MM.1S (cell line): ENCODE results near the gene EMP3.
"Not testable (repeated sequence)": the region's sequence is repeated elsewhere in the genome, so short reads cannot be mapped to it uniquely, and the experiment has no call there.

ENCODE experiments used
- DNase-seq: peaks from one replicate; pipeline ENCODE4 v3.0.0-alpha.2; 2015
- H2AFZ ChIP-seq: fragments of 300-600 bp; sonication (generic); 2 replicates; pipeline ENCODE4 v1.6.0; 2016; ENCODE audit warnings: antibody characterized with exemption, low read length
- H3F3A ChIP-seq: fragments of 300-600 bp; sonication (generic); 2 replicates; pipeline ENCODE4 v1.6.1; 2016; ENCODE audit warnings: mild to moderate bottlenecking, antibody characterized with exemption, low read length, moderate library complexity, mixed read lengths; ENCODE audit not compliant: insufficient read depth
- H3K27ac ChIP-seq: fragments of 300-600 bp; sonication (generic); 2 replicates; pipeline ENCODE4 v1.5.1; 2016; ENCODE audit warnings: mild to moderate bottlenecking, low read length
- H3K27me3 ChIP-seq: fragments of 300-600 bp; sonication (generic); replicated peaks from 2 replicates; pipeline ENCODE4 v1.6.0; 2016; ENCODE audit warnings: low read length; ENCODE audit not compliant: insufficient read depth
- H3K36me3 ChIP-seq: fragments of 300-600 bp; sonication (generic); replicated peaks from 2 replicates; pipeline ENCODE4 v1.6.1; 2016; ENCODE audit warnings: mild to moderate bottlenecking, low read length, mixed read lengths; ENCODE audit not compliant: insufficient read depth
- H3K4me1 ChIP-seq: fragments of 300-600 bp; sonication (generic); 2 replicates; pipeline ENCODE4 v1.6.1; 2016; ENCODE audit warnings: low read length, mixed read lengths
- H3K4me2 ChIP-seq: fragments of 300-600 bp; sonication (generic); 2 replicates; pipeline ENCODE4 v1.6.0; 2016; ENCODE audit warnings: low read depth, low read length
- H3K4me3 ChIP-seq: fragments of 300-600 bp; sonication (generic); 2 replicates; pipeline ENCODE4 v1.5.1; 2016; ENCODE audit warnings: low read length, mixed read lengths
- H3K79me2 ChIP-seq: fragments of 300-600 bp; sonication (generic); 2 replicates; pipeline ENCODE4 v1.6.1; 2016; ENCODE audit warnings: mixed run types, low read length, mixed read lengths
- H3K9ac ChIP-seq: fragments of 300-600 bp; sonication (generic); 2 replicates; pipeline ENCODE4 v1.6.1; 2016; ENCODE audit warnings: low read length, mixed read lengths
- H3K9me2 ChIP-seq: fragments of 300-600 bp; sonication (generic); replicated peaks from 2 replicates; pipeline ENCODE4 v1.6.1; 2016; ENCODE audit warnings: mild to moderate bottlenecking, low read length, mixed read lengths; ENCODE audit not compliant: insufficient read depth
- H3K9me3 ChIP-seq: fragments of 300-600 bp; sonication (generic); replicated peaks from 2 replicates; pipeline ENCODE4 v1.6.1; 2016; ENCODE audit warnings: mild to moderate bottlenecking, low read length, mixed read lengths; ENCODE audit not compliant: insufficient read depth
- H4K20me1 ChIP-seq: fragments of 300-600 bp; sonication (generic); 2 replicates; pipeline ENCODE4 v1.6.1; 2016; ENCODE audit warnings: mild to moderate bottlenecking, low read length, moderate library complexity, mixed read lengths; ENCODE audit not compliant: insufficient read depth
- EZH2 ChIP-seq: fragments of 300-600 bp; sonication (generic); optimal IDR thresholded peaks from 2 replicates; pipeline ENCODE3; 2017; ENCODE audit warnings: low read depth, mild to moderate bottlenecking, antibody characterized with exemption, low read length, mixed read lengths
- EZH2phosphoT487 ChIP-seq: fragments of 300-600 bp; sonication (generic); IDR thresholded peaks from 2 replicates; pipeline ENCODE4 v1.6.1; 2018; ENCODE audit warnings: antibody characterized with exemption, low read length
- TF ChIP-seq, protein P1 (sequence below): fragments of 300-600 bp; sonication (generic); IDR thresholded peaks from 2 replicates; pipeline ENCODE4 v1.5.1; 2016; ENCODE audit warnings: antibody characterized with exemption, low read length, mixed read lengths

EMP3 gene

GRCh38 chr19:48315712-48316111 is 9.6 kb upstream of the EMP3 start:
- no peak overlapping the region for H3K4me3 ChIP-seq
- no peak overlapping the region for H3K27ac ChIP-seq
- no peaks in the 10 kb centered on the region for H4K20me1 ChIP-seq
- no peaks in the 10 kb centered on the region for H3K9me2 ChIP-seq
- peaks cover 7% of the 10 kb centered on the region for H3K4me1 ChIP-seq
- no peaks in the 10 kb centered on the region for H3K36me3 ChIP-seq
- no peaks in the 10 kb centered on the region for H3K9me3 ChIP-seq
- H3K9ac ChIP-seq, result no peak overlapping the region
- no peaks in the 10 kb centered on the region for H3K27me3 ChIP-seq
- H2AFZ ChIP-seq, result no peak overlapping the region
- H3K79me2 ChIP-seq, result no peaks in the 10 kb centered on the region
- H3F3A ChIP-seq, result no peaks in the 10 kb centered on the region
- DNase-seq, result no peak
- H3K4me2 ChIP-seq, result no peak overlapping the region
- TF ChIP-seq, protein P1, sequence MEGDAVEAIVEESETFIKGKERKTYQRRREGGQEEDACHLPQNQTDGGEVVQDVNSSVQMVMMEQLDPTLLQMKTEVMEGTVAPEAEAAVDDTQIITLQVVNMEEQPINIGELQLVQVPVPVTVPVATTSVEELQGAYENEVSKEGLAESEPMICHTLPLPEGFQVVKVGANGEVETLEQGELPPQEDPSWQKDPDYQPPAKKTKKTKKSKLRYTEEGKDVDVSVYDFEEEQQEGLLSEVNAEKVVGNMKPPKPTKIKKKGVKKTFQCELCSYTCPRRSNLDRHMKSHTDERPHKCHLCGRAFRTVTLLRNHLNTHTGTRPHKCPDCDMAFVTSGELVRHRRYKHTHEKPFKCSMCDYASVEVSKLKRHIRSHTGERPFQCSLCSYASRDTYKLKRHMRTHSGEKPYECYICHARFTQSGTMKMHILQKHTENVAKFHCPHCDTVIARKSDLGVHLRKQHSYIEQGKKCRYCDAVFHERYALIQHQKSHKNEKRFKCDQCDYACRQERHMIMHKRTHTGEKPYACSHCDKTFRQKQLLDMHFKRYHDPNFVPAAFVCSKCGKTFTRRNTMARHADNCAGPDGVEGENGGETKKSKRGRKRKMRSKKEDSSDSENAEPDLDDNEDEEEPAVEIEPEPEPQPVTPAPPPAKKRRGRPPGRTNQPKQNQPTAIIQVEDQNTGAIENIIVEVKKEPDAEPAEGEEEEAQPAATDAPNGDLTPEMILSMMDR, result no peak
- no peak for TF ChIP-seq EZH2
- TF ChIP-seq EZH2phosphoT487, result no peak

- not testable (repeated sequence) for H3K9me2 ChIP-seq, H3K4me2 ChIP-seq, H3K79me2 ChIP-seq, H3K27ac ChIP-seq, H3K9me3 ChIP-seq, H3K9ac ChIP-seq, H4K20me1 ChIP-seq, H3F3A ChIP-seq, H3K4me3 ChIP-seq, H2AFZ ChIP-seq, H3K36me3 ChIP-seq, DNase-seq, H3K27me3 ChIP-seq
- peaks cover 14% of the 10 kb centered on the region for H3K4me1 ChIP-seq
Observed at GRCh38 chr19:48317708-48317960, 7.7 kb upstream of the EMP3 start.

GRCh38 chr19:48318286-48318987 is 6.9 kb upstream of the EMP3 start:
- TF ChIP-seq EZH2 (no peak), EZH2phosphoT487 (no peak)
- TF ChIP-seq, protein P1, result no peak
- Histone ChIP-seq H3K9me2 (no peaks in the 10 kb centered on the region), H3F3A (peaks cover 4% of the 10 kb centered on the region), H3K4me1 (peaks cover 19% of the 10 kb centered on the region), H3K4me3 (no peak overlapping the region), H4K20me1 (no peaks in the 10 kb centered on the region), H3K36me3 (no peaks in the 10 kb centered on the region), H3K9ac (no peak overlapping the region), H3K9me3 (no peaks in the 10 kb centered on the region), H3K27me3 (no peaks in the 10 kb centered on the region), H3K79me2 (no peaks in the 10 kb centered on the region), H2AFZ (no peak overlapping the region), H3K4me2 (no peak overlapping the region), H3K27ac (no peak overlapping the region)
- DNase-seq, result no peak

GRCh38 chr19:48319647-48320541 is 5.5 kb upstream of the EMP3 start:
- Histone ChIP-seq H2AFZ (peak overlapping the region; percentile 27; the same call in 1 of the 2 replicates), H4K20me1 (no peaks in the 10 kb centered on the region), H3K79me2 (no peaks in the 10 kb centered on the region), H3K4me1 (peaks cover 21% of the 10 kb centered on the region), H3K27ac (no peak overlapping the region), H3K27me3 (no peaks in the 10 kb centered on the region), H3K9me3 (no peaks in the 10 kb centered on the region), H3K9ac (no peak overlapping the region), H3K4me2 (no peak overlapping the region; the same call in 1 of the 2 replicates), H3F3A (peaks cover 4% of the 10 kb centered on the region), H3K9me2 (no peaks in the 10 kb centered on the region), H3K4me3 (no peak overlapping the region), H3K36me3 (no peaks in the 10 kb centered on the region)
- DNase-seq, result peak; percentile 54
- no peak for TF ChIP-seq EZH2
- TF ChIP-seq, protein P1, result peak; percentile 87
- TF ChIP-seq EZH2phosphoT487, result no peak
